Fibroblast of lung (primary cell): ENCODE results near the gene FADS2.

ENCODE experiments used
- EZH2 ChIP-seq: IDR thresholded peaks from 2 replicates; pipeline ENCODE4 v1.5.1; 2012; ENCODE audit warnings: low read length, control low read depth, mild to moderate bottlenecking; ENCODE audit errors: missing control alignments
- TF ChIP-seq, protein P1 (sequence below), 2 donors: IDR thresholded peaks in 1 of 2; conservative IDR thresholded peaks in 1 of 2; 1 replicate in 1 of 2; 2 replicates in 1 of 2; pipeline ENCODE4 v1.5.1; 2011 to 2012; ENCODE audit warnings: low read length in 2 of 2, control low read depth in 1 of 2, inconsistent platforms in 1 of 2, low read depth in 1 of 2, mild to moderate bottlenecking in 1 of 2

DNA sequence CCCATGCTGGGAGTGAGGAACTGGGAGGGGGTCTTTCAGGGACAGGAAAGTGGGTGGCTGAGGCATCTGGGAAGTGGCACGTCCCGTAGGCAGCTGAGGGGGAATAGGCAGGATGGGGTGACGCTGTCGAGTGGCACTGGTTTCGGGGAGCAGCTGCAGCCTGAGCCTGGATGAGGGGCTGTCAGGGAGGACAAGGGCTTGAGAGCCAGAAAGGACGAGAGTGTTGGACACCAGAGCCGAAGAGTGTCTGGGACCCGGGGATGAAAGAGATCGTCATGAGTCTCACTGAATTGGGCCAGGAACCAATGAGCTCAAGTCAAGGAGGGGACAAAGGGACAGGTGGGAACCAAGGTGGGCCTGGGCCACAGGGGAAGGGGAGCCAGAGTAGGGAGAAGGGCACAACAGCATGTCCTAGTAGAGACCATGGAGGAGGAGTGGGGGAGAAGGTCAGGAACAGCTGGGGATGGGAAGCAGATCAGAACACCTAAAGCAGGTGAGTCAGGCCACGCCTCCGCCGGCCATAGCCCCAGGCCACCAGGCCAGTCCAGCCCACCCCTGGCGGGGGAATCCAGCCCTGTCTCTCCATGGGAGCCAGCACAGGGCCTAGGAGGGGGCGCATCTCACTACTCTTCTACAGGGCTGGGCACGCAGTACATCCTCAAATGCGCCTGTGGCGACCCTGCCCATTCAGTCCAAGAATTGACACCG lies 85.0 kb downstream of the FADS2 start:
- TF ChIP-seq, protein P1, sequence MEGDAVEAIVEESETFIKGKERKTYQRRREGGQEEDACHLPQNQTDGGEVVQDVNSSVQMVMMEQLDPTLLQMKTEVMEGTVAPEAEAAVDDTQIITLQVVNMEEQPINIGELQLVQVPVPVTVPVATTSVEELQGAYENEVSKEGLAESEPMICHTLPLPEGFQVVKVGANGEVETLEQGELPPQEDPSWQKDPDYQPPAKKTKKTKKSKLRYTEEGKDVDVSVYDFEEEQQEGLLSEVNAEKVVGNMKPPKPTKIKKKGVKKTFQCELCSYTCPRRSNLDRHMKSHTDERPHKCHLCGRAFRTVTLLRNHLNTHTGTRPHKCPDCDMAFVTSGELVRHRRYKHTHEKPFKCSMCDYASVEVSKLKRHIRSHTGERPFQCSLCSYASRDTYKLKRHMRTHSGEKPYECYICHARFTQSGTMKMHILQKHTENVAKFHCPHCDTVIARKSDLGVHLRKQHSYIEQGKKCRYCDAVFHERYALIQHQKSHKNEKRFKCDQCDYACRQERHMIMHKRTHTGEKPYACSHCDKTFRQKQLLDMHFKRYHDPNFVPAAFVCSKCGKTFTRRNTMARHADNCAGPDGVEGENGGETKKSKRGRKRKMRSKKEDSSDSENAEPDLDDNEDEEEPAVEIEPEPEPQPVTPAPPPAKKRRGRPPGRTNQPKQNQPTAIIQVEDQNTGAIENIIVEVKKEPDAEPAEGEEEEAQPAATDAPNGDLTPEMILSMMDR (conservative IDR thresholded peaks at IDR 0.05 in 1 of 2, IDR thresholded peaks at IDR 0.05 in 1 of 2; ENCODE audit: low read depth in 1 of 2, low read length in 2 of 2) = no peak
- no peak for TF ChIP-seq EZH2
